BE2C (cell line): ENCODE data around the gene FAM180A.

Source experiments
- DNase-seq: peaks from one replicate; pipeline ENCODE4 v3.0.0-alpha.2; 2020
- H3K27me3 ChIP-seq: fragments of 250-450 bp; sonication (Bioruptor Pico); 2 replicates; pipeline ENCODE4 v1.5.1; 2020; ENCODE audit warnings: mild to moderate bottlenecking
- H3K36me3 ChIP-seq: fragments of 250-450 bp; sonication (Bioruptor Pico); 2 replicates; pipeline ENCODE4 v1.5.1; 2020; ENCODE audit warnings: mild to moderate bottlenecking
- H3K4me1 ChIP-seq: fragments of 250-450 bp; sonication (Bioruptor Pico); 2 replicates; pipeline ENCODE4 v1.5.1; 2020
- H3K4me3 ChIP-seq: 2 replicates; pipeline ENCODE4 v1.5.1; 2011; ENCODE audit warnings: low read depth, low read length
- H3K9me3 ChIP-seq: fragments of 250-450 bp; sonication (Bioruptor Pico); 2 replicates; pipeline ENCODE4 v1.5.1; 2020
- CTCF ChIP-seq: IDR thresholded peaks from 2 replicates; pipeline ENCODE4 v1.5.1; 2012; ENCODE audit warnings: mild to moderate bottlenecking, low read depth, low read length

Gene FAM180A

GRCh38 chr7:135758531-135758932 lies 9.9 kb upstream of the FAM180A start:
- DNase-seq, result no peak
- Histone ChIP-seq H3K9me3 (no peaks in the 10 kb centered on the region), H3K36me3 (no peaks in the 10 kb centered on the region), H3K4me3 (no peak overlapping the region), H3K27me3 (no peaks in the 10 kb centered on the region), H3K4me1 (no peaks in the 10 kb centered on the region)
- no peak for TF ChIP-seq CTCF

DNA sequence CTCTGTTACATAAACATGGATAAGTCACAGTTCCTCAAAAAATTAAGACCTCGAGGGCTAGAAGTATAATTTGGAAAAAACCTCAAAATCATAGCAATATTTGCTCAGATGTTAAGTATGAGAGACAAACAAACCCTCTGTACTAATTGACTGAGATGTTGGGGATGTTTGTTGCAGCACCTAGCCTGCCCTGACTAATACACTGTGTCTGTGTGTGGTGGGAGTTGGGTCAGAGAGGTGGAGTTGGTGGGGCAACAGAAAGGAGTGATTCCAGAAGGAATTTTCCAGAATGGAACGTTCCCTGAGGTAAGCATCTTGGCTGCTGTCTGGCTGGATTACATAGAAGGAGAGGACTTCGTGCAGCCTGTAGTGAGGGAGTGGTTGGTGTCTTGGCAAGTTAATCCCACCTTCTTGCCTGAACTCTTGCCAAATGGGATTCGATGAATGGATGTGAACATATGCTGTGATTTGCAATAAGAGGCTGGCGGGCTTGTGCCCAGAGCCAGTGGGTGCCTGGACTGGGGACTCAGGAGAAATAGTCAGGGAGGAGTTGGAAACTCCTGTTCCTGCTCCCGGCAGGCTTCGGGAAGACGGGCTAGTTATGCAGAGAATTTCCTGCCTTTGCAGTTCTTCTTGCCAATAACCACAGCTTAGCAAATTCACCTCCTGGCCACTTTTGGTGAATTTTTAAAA lies 9.3 kb upstream of the FAM180A start:
- H3K4me1 ChIP-seq, result no peaks in the 10 kb centered on the region
- H3K4me3 ChIP-seq, result no peak overlapping the region
- no peak for TF ChIP-seq CTCF
- no peaks in the 10 kb centered on the region for H3K27me3 ChIP-seq
- DNase-seq, result no peak
- no peaks in the 10 kb centered on the region for H3K36me3 ChIP-seq
- no peaks in the 10 kb centered on the region for H3K9me3 ChIP-seq

- no peak for DNase-seq
These were observed 7.6 kb upstream of the FAM180A start for GRCh38 chr7:135756191-135756590.

DNA sequence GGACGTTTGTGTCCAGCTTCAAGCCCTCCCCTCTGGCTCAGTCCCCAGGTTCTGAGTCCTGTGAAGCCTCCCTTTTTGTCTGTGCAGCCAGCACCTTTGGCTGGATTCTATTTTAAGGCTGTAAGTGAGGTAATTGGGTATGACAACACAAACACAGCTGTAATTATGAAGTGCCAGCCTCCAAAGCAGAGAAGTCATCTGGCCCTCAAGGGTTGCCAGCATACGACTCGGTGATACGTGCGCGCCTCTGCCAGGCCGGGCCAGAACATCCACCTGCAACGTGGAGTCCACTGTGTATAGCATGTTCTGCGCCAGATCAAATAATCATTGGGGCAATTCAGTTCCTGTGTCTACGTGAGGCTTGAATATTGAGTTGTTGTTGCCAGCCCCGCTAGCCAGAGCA lies 6.7 kb upstream of the FAM180A start:
- DNase-seq, result no peak

More at GRCh38 chr7:135756191-135756590, 7.6 kb upstream of the FAM180A start:
- H3K36me3 ChIP-seq, result no peaks in the 10 kb centered on the region
- no peak for TF ChIP-seq CTCF
- no peak overlapping the region for H3K4me3 ChIP-seq
- no peaks in the 10 kb centered on the region for H3K4me1 ChIP-seq
- no peaks in the 10 kb centered on the region for H3K9me3 ChIP-seq
- H3K27me3 ChIP-seq, result no peaks in the 10 kb centered on the region

DNA sequence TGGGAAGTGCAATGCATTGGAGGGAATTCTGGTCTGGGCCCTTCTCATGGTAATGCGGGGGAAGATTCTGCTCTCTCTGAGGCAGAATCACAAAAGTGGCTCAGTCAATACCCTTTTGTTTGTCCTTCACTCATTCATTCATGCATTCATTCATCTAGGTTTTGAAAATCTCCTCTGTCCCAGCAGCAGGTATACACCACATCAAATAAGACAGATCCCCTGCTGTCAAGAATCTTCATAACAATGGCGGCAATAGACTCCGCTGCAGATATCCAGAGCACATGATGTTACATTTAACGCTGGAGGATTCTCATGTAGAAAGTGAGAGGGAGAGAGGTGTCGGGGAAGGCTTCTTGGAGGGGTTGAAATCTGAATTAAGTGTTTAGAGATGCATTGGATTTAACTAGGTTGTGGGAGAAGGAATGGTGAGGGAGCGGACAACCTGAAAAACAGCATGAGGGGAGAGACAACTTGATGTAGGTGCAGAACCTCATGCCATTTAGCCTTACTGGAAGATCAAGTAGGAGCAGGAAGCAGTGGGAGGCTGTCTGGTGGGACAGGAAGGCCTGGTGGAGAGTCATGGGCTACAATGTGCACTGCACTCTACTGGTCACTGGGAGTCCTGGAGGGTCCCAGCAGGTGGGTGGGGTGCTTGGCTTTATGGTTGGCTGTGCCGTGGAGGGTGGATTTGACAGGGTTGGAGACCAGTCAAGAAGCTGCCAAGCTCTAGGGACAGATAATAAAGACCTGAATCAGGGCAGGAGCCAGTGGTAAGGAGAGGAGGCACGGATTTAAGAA lies 5.2 kb upstream of the FAM180A start:
- H3K36me3 ChIP-seq, result no peaks in the 10 kb centered on the region
- no peak overlapping the region for H3K4me3 ChIP-seq
- no peaks in the 10 kb centered on the region for H3K27me3 ChIP-seq
- TF ChIP-seq CTCF, result no peak
- no peak for DNase-seq
- no peaks in the 10 kb centered on the region for H3K4me1 ChIP-seq
- no peaks in the 10 kb centered on the region for H3K9me3 ChIP-seq

More for the DNA sequence above, 6.7 kb upstream of the FAM180A start:
- Histone ChIP-seq H3K36me3 (no peaks in the 10 kb centered on the region), H3K9me3 (no peaks in the 10 kb centered on the region), H3K27me3 (no peaks in the 10 kb centered on the region), H3K4me1 (no peaks in the 10 kb centered on the region), H3K4me3 (no peak overlapping the region)
- TF ChIP-seq CTCF, result no peak

- no peaks in the 10 kb centered on the region for H3K36me3 ChIP-seq
- no peak overlapping the region for H3K4me3 ChIP-seq
- no peak for DNase-seq
- H3K27me3 ChIP-seq, result no peaks in the 10 kb centered on the region
- TF ChIP-seq CTCF, result no peak
- no peaks in the 10 kb centered on the region for H3K4me1 ChIP-seq
- no peaks in the 10 kb centered on the region for H3K9me3 ChIP-seq
These were observed 1.2 kb downstream of the FAM180A start for GRCh38 chr7:135747366-135747765.
